Activated B cell treated with CpG ODN at 0.5 μM for 24 hours (primary cell): ENCODE measurements around the gene MDH1B. TPM values are rescaled to one million over a fixed set of nuclear protein-coding genes. Genes with fewer than 3 reads are reported as not detected.
A peak's percentile ranks its signal among the peaks of the same experiment; 100 is the strongest.

ENCODE experiments used
- ATAC-seq: fragments of 200-7000 bp; cut with Tn5 transposase; one replicate; pipeline ENCODE4 v1.10.0; 2021; ENCODE audit warnings: low read depth, mild to moderate bottlenecking, moderate library complexity
- CTCF ChIA-PET: fragments of 350-600 bp; sonication (Branson Sonifier 250); formaldehyde crosslinking; loops from one replicate; lab custom pipeline; 2021; ENCODE audit warnings: antibody characterized with exemption; lab: Charles Lee
- POLR2A ChIA-PET: fragments of 350-600 bp; sonication (Branson Sonifier 250); formaldehyde crosslinking; loops from one replicate; lab custom pipeline; 2021; ENCODE audit warnings: antibody characterized with exemption; lab: Charles Lee
- DNase-seq: peaks from one replicate; pipeline ENCODE4 v3.0.0; 2022
- H3K27ac Mint-ChIP-seq: one replicate; pipeline ENCODE4 v1.8.0; 2020; ENCODE audit warnings: mixed read lengths
- H3K27me3 Mint-ChIP-seq: one replicate; pipeline ENCODE4 v1.8.0; 2021; ENCODE audit warnings: mixed read lengths
- H3K36me3 Mint-ChIP-seq: one replicate; pipeline ENCODE4 v1.8.0; 2021; ENCODE audit warnings: low read depth, mixed read lengths
- H3K4me1 Mint-ChIP-seq: one replicate; pipeline ENCODE4 v1.8.0; 2021; ENCODE audit warnings: mixed read lengths
- H3K4me3 Mint-ChIP-seq: one replicate; pipeline ENCODE4 v1.8.0; 2020; ENCODE audit warnings: mild to moderate bottlenecking, mixed read lengths
- H3K9me3 Mint-ChIP-seq: one replicate; pipeline ENCODE4 v1.8.0; 2020; ENCODE audit warnings: mixed read lengths
- CTCF ChIP-seq: fragments of 200-600 bp; IDR thresholded peaks from one replicate; pipeline ENCODE4 v1.8.0; 2022; ENCODE audit warnings: antibody characterized with exemption, mild to moderate bottlenecking
- intact Hi-C: fragments of 100-400 bp; cut with micrococcal nuclease; formaldehyde crosslinking; loops from one replicate; pipeline ENCODE4 v1.15.1; 2024
- total RNA-seq: library from RNA; stranded (reverse); gene quantifications from 2 replicates; pipeline ENCODE4 v1.2.3, GENCODE V29; 2022

The MDH1B gene
- total RNA-seq, 1 donor from 2014 or later = not detected

GRCh38 chr2:206696910-206697309, 68.2 kb downstream of the MDH1B start:
- ChIA-PET POLR2A (no interaction called here), CTCF (interaction anchor here (1.2 to 1.4 kb wide), 2 partner anchors 25 to 85 kb away, joined by 3 to 4 read pairs; no protein-coding TSS in a partner anchor)
- Mint-ChIP-seq H3K4me1 (no peaks in the 10 kb centered on the region), H3K27ac (no peak overlapping the region), H3K27me3 (peaks cover 14% of the 10 kb centered on the region), H3K4me3 (no peak overlapping the region), H3K36me3 (no peaks in the 10 kb centered on the region), H3K9me3 (no peaks in the 10 kb centered on the region)
- intact Hi-C loops = loop anchor here (10.0 kb wide), 2 partner anchors 878 to 1338 kb away; no protein-coding TSS in a partner anchor
- TF ChIP-seq CTCF = no peak
- ATAC-seq (no peak), DNase-seq (no peak)

GRCh38 chr2:206693399-206694137, 71.6 kb downstream of the MDH1B start:
- POLR2A ChIA-PET = no interaction called here
- Mint-ChIP-seq H3K36me3 (no peaks in the 10 kb centered on the region), H3K4me1 (no peaks in the 10 kb centered on the region), H3K27me3 (peaks cover 12% of the 10 kb centered on the region), H3K4me3 (no peak overlapping the region), H3K9me3 (no peaks in the 10 kb centered on the region), H3K27ac (no peak overlapping the region)
- no peak for TF ChIP-seq CTCF
- no peak for DNase-seq
- CTCF ChIA-PET = interaction anchor here (0.7 to 1.7 kb wide), 2 partner anchors 87 to 778 kb away, joined by 3 to 5 read pairs; no protein-coding TSS in a partner anchor
- intact Hi-C loops = loop anchor here (1.0 to 10.0 kb wide), 8 partner anchors 88 to 1561 kb away; no protein-coding TSS in a partner anchor
- peak; percentile 31 for ATAC-seq

GRCh38 chr2:206692971-206693370, 72.2 kb downstream of the MDH1B start:
- Mint-ChIP-seq H3K9me3 (no peaks in the 10 kb centered on the region), H3K4me3 (no peak overlapping the region), H3K4me1 (no peaks in the 10 kb centered on the region), H3K36me3 (no peaks in the 10 kb centered on the region), H3K27ac (no peak overlapping the region), H3K27me3 (peaks cover 8% of the 10 kb centered on the region)
- ChIA-PET CTCF (no interaction called here), POLR2A (no interaction called here)
- DNase-seq (no peak), ATAC-seq (no peak)
- intact Hi-C loops = loop anchor here (1.0 to 10.0 kb wide), 8 partner anchors 88 to 1561 kb away; no protein-coding TSS in a partner anchor
- no peak for TF ChIP-seq CTCF

- Mint-ChIP-seq H3K27ac (no peak overlapping the region), H3K27me3 (peaks cover 18% of the 10 kb centered on the region), H3K36me3 (no peaks in the 10 kb centered on the region), H3K4me1 (no peaks in the 10 kb centered on the region), H3K4me3 (no peak overlapping the region), H3K9me3 (no peaks in the 10 kb centered on the region)
- DNase-seq (no peak), ATAC-seq (no peak)
- no peak for TF ChIP-seq CTCF
- POLR2A ChIA-PET = no interaction called here
- CTCF ChIA-PET = no interaction called here
- intact Hi-C loops = no loop called here
Measured at GRCh38 chr2:206688990-206689389, 76.1 kb downstream of the MDH1B start.

- intact Hi-C loops = no loop called here
- DNase-seq (no peak), ATAC-seq (no peak)
- TF ChIP-seq CTCF = no peak
- Mint-ChIP-seq H3K9me3 (no peaks in the 10 kb centered on the region), H3K4me1 (no peaks in the 10 kb centered on the region), H3K27ac (no peak overlapping the region), H3K27me3 (peaks cover 17% of the 10 kb centered on the region), H3K36me3 (no peaks in the 10 kb centered on the region), H3K4me3 (no peak overlapping the region)
- CTCF ChIA-PET = no interaction called here
- POLR2A ChIA-PET = no interaction called here
Measured at GRCh38 chr2:206688453-206688852, 76.7 kb downstream of the MDH1B start.

Other genes with a start within 250 kb of the MDH1B start
- not detected in 2 replicates for gene FAM237A, start 122.8 kb downstream of the MDH1B start, total RNA-seq
- not detected in 2 replicates for gene DYTN, start 46.9 kb downstream of the MDH1B start, total RNA-seq
- 29.1 and 29.6 TPM in 2 replicates for gene FASTKD2, start 278 bp upstream of the MDH1B start, total RNA-seq
- not detected in 2 replicates for gene CPO, start 174.2 kb upstream of the MDH1B start, total RNA-seq